ENCODE measurements around the gene KCNK17. TPM values are rescaled to one million over a fixed set of nuclear protein-coding genes. Genes with fewer than 3 reads are reported as not detected.

The KCNK17 gene
- total and polyA plus RNA-seq, 9 of the 15 experiments (the other 6 are each of a cell fraction or from before 2014, with no cell fraction given): not detected

DNA sequence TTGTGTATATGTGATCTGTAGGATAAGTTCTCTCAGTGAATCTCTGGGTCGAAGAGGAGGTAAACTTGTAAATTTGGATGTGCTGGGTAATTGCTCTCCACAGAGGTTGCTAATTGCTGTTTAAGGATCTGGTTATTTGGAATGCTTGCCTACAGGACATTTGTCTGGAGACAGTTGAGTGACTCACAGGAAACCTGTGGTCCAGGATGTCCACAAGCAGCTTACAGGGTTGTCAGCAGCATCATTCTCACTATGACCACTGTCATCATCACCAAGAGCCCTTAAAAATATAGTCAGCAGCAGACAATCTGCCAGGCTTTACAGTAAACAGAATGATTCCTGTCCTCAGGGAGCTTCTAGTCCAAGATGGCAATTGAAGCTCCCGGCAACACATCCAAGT is 53.8 kb downstream of the KCNK17 start:
- ATAC-seq: no peak
- TF ChIP-seq CCNT2 (IDR thresholded peaks at IDR 0.05; ENCODE audit: borderline replicate concordance, extremely low read depth, insufficient read length, low read depth, low read length): no peak
- 0 out of 2 replicates have a peak, but pooled peaks have one; percentile 31 for TF ChIP-seq ZNF316 (IDR thresholded peaks at IDR 0.05)
- intact Hi-C loops (cut with micrococcal nuclease): no loop called here
- H3K4me1 ChIP-seq (replicated peaks in 1 of 2; ENCODE audit: control insufficient read depth in 2 of 2, insufficient read depth in 2 of 2, low read length in 2 of 2): no peaks in the 10 kb centered on the region
- H3K27ac ChIP-seq (ENCODE audit: extremely low read depth, low read depth, low read length): no peak overlapping the region
- no peaks in the 10 kb centered on the region for H3K79me2 ChIP-seq (ENCODE audit: control insufficient read depth, insufficient read depth, low read length)
- POLR2A ChIA-PET: interaction anchor here (0.6 kb wide), 2 partner anchors 14 to 181 kb away, joined by 3 read pairs; no protein-coding TSS in a partner anchor
- BruUV-seq (replicated peaks): no TSS peak
- no peaks in the 10 kb centered on the region for H3K9me1 ChIP-seq (ENCODE audit: control insufficient read depth, insufficient read depth, low read length)
- no peaks in the 10 kb centered on the region for H3K9me3 ChIP-seq (replicated peaks; ENCODE audit: control insufficient read depth, insufficient read depth, low read depth, low read length)
- no peak overlapping the region for H3K9ac ChIP-seq (ENCODE audit: insufficient read depth in 1 of 2, low read depth in 2 of 2, low read length in 2 of 2)
- H2AFZ ChIP-seq (ENCODE audit: low read depth, low read length): no peak overlapping the region
- no peak for FAIRE-seq
- H3K4me2 ChIP-seq (ENCODE audit: insufficient read depth, low read length): no peak overlapping the region
- CTCF ChIA-PET (ENCODE audit: low intra/inter-chr PET ratio): no interaction called here
- peaks cover 38 to 60% of the 10 kb centered on the region in 2 experiments for H3K27me3 ChIP-seq (ENCODE audit: control insufficient read depth in 2 of 2, insufficient read depth in 2 of 2, low read length in 2 of 2)
- WGBS (ENCODE audit: insufficient coverage, low coverage, missing lambda C conversion rate): 13% methylated on average over 2 of the region's 2 CpGs
- DNase-seq (ENCODE audit: extremely low read depth in 1 of 4, low spot score in 3 of 4): no peak
- in situ Hi-C loops (cut with MboI): no loop called here
- no peaks in the 10 kb centered on the region for H4K20me1 ChIP-seq (replicated peaks; ENCODE audit: control insufficient read depth, insufficient read depth, low read length)
- no peaks in the 10 kb centered on the region for H3K36me3 ChIP-seq (ENCODE audit: control insufficient read depth, insufficient read depth, low read length)
- H3K4me3 ChIP-seq: no peak overlapping the region

DNA sequence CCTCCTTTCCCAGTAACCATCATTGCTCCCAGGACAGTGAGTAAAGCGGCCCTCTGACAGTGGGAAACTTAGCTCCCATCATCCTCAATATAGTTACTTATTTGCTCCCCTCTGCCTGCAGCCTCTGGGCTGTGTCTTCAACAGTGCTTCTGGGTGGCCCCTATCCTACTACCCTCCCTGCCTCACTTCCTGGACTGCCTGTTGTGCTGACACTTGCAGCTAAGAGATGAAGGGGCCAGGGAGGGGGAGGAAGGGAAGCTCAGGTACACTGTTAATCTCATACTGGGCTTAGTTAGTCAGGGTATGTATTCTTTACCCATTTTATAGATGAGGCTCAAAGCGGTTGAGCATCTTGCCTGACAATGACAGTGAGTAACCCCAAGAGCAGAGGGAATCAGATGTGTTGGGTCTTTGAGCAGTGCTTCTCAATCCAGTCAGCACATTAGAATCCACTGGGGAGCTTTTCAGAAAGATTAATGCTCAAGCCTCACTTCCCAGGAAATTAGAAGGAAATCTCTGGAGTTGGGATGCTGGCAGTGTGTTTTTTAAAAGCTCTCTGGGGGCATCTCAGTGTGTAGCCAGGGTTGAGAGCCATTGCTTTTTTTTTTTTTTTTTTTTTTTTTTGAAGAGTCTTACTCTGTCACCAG is 57.8 kb downstream of the KCNK17 start:
- H3K36me3 ChIP-seq (ENCODE audit: control insufficient read depth, insufficient read depth, low read length): no peaks in the 10 kb centered on the region
- ChIA-PET CTCF (ENCODE audit: low intra/inter-chr PET ratio) (no interaction called here), POLR2A (interaction anchor here (0.8 to 1.7 kb wide), 5 partner anchors 9 to 261 kb away, joined by 3 to 8 read pairs (median 4); no protein-coding TSS in a partner anchor)
- H3K9me1 ChIP-seq (ENCODE audit: control insufficient read depth, insufficient read depth, low read length): no peaks in the 10 kb centered on the region
- TF ChIP-seq, protein P1, sequence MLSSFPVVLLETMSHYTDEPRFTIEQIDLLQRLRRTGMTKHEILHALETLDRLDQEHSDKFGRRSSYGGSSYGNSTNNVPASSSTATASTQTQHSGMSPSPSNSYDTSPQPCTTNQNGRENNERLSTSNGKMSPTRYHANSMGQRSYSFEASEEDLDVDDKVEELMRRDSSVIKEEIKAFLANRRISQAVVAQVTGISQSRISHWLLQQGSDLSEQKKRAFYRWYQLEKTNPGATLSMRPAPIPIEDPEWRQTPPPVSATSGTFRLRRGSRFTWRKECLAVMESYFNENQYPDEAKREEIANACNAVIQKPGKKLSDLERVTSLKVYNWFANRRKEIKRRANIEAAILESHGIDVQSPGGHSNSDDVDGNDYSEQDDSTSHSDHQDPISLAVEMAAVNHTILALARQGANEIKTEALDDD (IDR thresholded peaks at IDR 0.05): peak; percentile 59
- no peak for TF ChIP-seq ZKSCAN3 (CRISPR knock-in tag; IDR thresholded peaks at IDR 0.05)
- WGBS (ENCODE audit: insufficient coverage, low coverage, missing lambda C conversion rate): 29% methylated on average over 2 of the region's 2 CpGs
- FAIRE-seq (no peak), ATAC-seq (peak; percentile 67), DNase-seq (ENCODE audit: extremely low read depth in 1 of 4, low spot score in 3 of 4) (no peak)
- no peak overlapping the region for H3K27ac ChIP-seq (ENCODE audit: extremely low read depth, low read depth, low read length)
- H3K4me1 ChIP-seq (replicated peaks in 1 of 2; ENCODE audit: control insufficient read depth in 2 of 2, insufficient read depth in 2 of 2, low read length in 2 of 2): no peaks in the 10 kb centered on the region
- H3K9me3 ChIP-seq (replicated peaks; ENCODE audit: control insufficient read depth, insufficient read depth, low read depth, low read length): no peaks in the 10 kb centered on the region
- H2AFZ ChIP-seq (ENCODE audit: low read depth, low read length): no peak overlapping the region
- no peak overlapping the region for H3K4me3 ChIP-seq
- no peaks in the 10 kb centered on the region for H3K79me2 ChIP-seq (ENCODE audit: control insufficient read depth, insufficient read depth, low read length)
- no peaks in the 10 kb centered on the region for H4K20me1 ChIP-seq (replicated peaks; ENCODE audit: control insufficient read depth, insufficient read depth, low read length)
- H3K9ac ChIP-seq (ENCODE audit: insufficient read depth in 1 of 2, low read depth in 2 of 2, low read length in 2 of 2): no peak overlapping the region
- no peak overlapping the region for H3K4me2 ChIP-seq (ENCODE audit: insufficient read depth, low read length)
- no TSS peak for BruUV-seq (replicated peaks)
- intact Hi-C loops (cut with micrococcal nuclease) (no loop called here), in situ Hi-C loops (cut with MboI) (no loop called here)
- peaks cover 42 to 60% of the 10 kb centered on the region in 2 experiments for H3K27me3 ChIP-seq (ENCODE audit: control insufficient read depth in 2 of 2, insufficient read depth in 2 of 2, low read length in 2 of 2)

All from K562 (cell line).